Endodermal cell (in vitro differentiated cells): Measurements from ENCODE around the gene ARHGAP44. TPM values are rescaled to one million over a fixed set of nuclear protein-coding genes. Genes with fewer than 3 reads are reported as not detected.
A peak's percentile ranks its signal among the peaks of the same experiment; 100 is the strongest.

Source experiments
- DNase-seq: peaks from one replicate; pipeline ENCODE4 v3.0.0-alpha.2; 2017
- H3K27ac ChIP-seq: 2 replicates; pipeline ENCODE4 v1.5.1; 2013; ENCODE audit warnings: mild to moderate bottlenecking, low read depth, low read length, moderate library complexity
- H3K27me3 ChIP-seq: 2 replicates; pipeline ENCODE4 v1.6.1; 2013; ENCODE audit warnings: mild to moderate bottlenecking, low read length, moderate library complexity; ENCODE audit not compliant: insufficient read depth, control insufficient read depth, poor library complexity, severe bottlenecking
- H3K36me3 ChIP-seq: 2 replicates; pipeline ENCODE4 v1.7.0; 2013; ENCODE audit warnings: mild to moderate bottlenecking, low read length, moderate library complexity; ENCODE audit not compliant: control insufficient read depth, insufficient read depth
- H3K4me1 ChIP-seq: one replicate; pipeline ENCODE4 v1.7.0; 2013; ENCODE audit warnings: low read length; ENCODE audit not compliant: control insufficient read depth, insufficient read depth
- H3K4me3 ChIP-seq: 2 replicates; pipeline ENCODE4 v1.5.1; 2013; ENCODE audit warnings: mild to moderate bottlenecking, low read length, moderate library complexity
- H3K9ac ChIP-seq: 2 replicates; pipeline ENCODE4 v1.6.1; 2013; ENCODE audit warnings: mild to moderate bottlenecking, low read length, moderate library complexity; ENCODE audit not compliant: poor library complexity, severe bottlenecking; ENCODE audit errors: extremely low read depth
- H3K9me3 ChIP-seq: 2 replicates; pipeline ENCODE4 v1.6.1; 2013; ENCODE audit warnings: mild to moderate bottlenecking, low read length, moderate library complexity; ENCODE audit not compliant: control insufficient read depth
- H3K27ac Mint-ChIP-seq: 2 replicates; pipeline ENCODE4 v1.8.0; 2020; ENCODE audit warnings: mixed read lengths
- H3K27me3 Mint-ChIP-seq: 2 replicates; pipeline ENCODE4 v1.8.0; 2021; ENCODE audit warnings: mild to moderate bottlenecking, mixed read lengths; ENCODE audit not compliant: insufficient read depth
- H3K36me3 Mint-ChIP-seq: 2 replicates; pipeline ENCODE4 v1.8.0; 2020; ENCODE audit warnings: low read depth, mixed read lengths
- H3K4me1 Mint-ChIP-seq: 2 replicates; pipeline ENCODE4 v1.8.0; 2020; ENCODE audit warnings: mixed read lengths
- H3K4me3 Mint-ChIP-seq: 2 replicates; pipeline ENCODE4 v1.8.0; 2020; ENCODE audit warnings: mild to moderate bottlenecking, moderate library complexity, mixed read lengths
- H3K9me3 Mint-ChIP-seq: 2 replicates; pipeline ENCODE4 v1.8.0; 2020; ENCODE audit warnings: mild to moderate bottlenecking, mixed read lengths
- CTCF ChIP-seq: fragments of 200-600 bp; sonication (generic); conservative IDR thresholded peaks from 2 replicates; pipeline ENCODE4 v1.5.0; 2021; ENCODE audit warnings: antibody characterized with exemption, mild to moderate bottlenecking
- WGBS, 2 experiments: methylation state at CpG; one replicate each; pipeline versions ENCODE4 v1.1.5 to v1.1.7; 2013; ENCODE audit warnings: missing lambda C conversion rate in 2 of 2, mixed read lengths in 1 of 2; ENCODE audit not compliant: insufficient coverage in 1 of 2, insufficient read length in 1 of 2; 5-methylcytosine and 5-hydroxymethylcytosine counted together
- total RNA-seq, 2 donors: library from RNA; stranded (reverse); fragmentation: NEBNext Ultra II Directional in 1 of 2; extraction: Animal tissue kit (Norgen Biotek cat#: 25700) in 1 of 2; gene quantifications; 2 replicates in 1 of 2; 3 replicates in 1 of 2; pipeline ENCODE4 v1.2.1, GENCODE V29; 2021

Gene ARHGAP44
- total RNA-seq, 2 donors from 2014 or later = 14.2 to 21.9 TPM

- Histone ChIP-seq H3K27me3 (no peaks in the 10 kb centered on the region), H3K9ac (no peak overlapping the region), H3K27ac (no peak overlapping the region), H3K4me1 (no peaks in the 10 kb centered on the region), H3K4me3 (no peak overlapping the region), H3K9me3 (no peaks in the 10 kb centered on the region), H3K36me3 (peaks cover 91% of the 10 kb centered on the region)
- no peaks in the 10 kb centered on the region for H3K9me3 Mint-ChIP-seq
- no peak for TF ChIP-seq CTCF
- 95% methylated on average over 10 of the region's 10 CpGs for WGBS, 2 experiments
- H3K27me3 Mint-ChIP-seq = no peaks in the 10 kb centered on the region
- no peaks in the 10 kb centered on the region for H3K4me1 Mint-ChIP-seq
- no peak for DNase-seq
- H3K4me3 Mint-ChIP-seq = no peak overlapping the region
- no peak overlapping the region for H3K27ac Mint-ChIP-seq
- peaks cover 72% of the 10 kb centered on the region for H3K36me3 Mint-ChIP-seq
Measured at GRCh38 chr17:12996357-12996756, 207.1 kb downstream of the ARHGAP44 start.

- Histone ChIP-seq H3K36me3 (peaks cover 91% of the 10 kb centered on the region), H3K9me3 (no peaks in the 10 kb centered on the region), H3K4me1 (no peaks in the 10 kb centered on the region), H3K27me3 (no peaks in the 10 kb centered on the region), H3K9ac (no peak overlapping the region), H3K27ac (no peak overlapping the region), H3K4me3 (no peak overlapping the region)
- Mint-ChIP-seq H3K36me3 (peaks cover 66% of the 10 kb centered on the region), H3K9me3 (no peaks in the 10 kb centered on the region), H3K27ac (no peak overlapping the region), H3K4me1 (no peaks in the 10 kb centered on the region), H3K27me3 (no peaks in the 10 kb centered on the region), H3K4me3 (no peak overlapping the region)
- 94 to 96% methylated on average over 5 of the region's 5 CpGs for WGBS, 2 experiments
- TF ChIP-seq CTCF = no peak
- no peak for DNase-seq
Measured at GRCh38 chr17:12996941-12997340, 207.6 kb downstream of the ARHGAP44 start.

GRCh38 chr17:12998461-12998860 is 209.2 kb downstream of the ARHGAP44 start:
- no peak for TF ChIP-seq CTCF

More at GRCh38 chr17:12998461-12998860, 209.2 kb downstream of the ARHGAP44 start:
- Histone ChIP-seq H3K9ac (no peak overlapping the region), H3K36me3 (peaks cover 91% of the 10 kb centered on the region), H3K27me3 (no peaks in the 10 kb centered on the region), H3K9me3 (no peaks in the 10 kb centered on the region), H3K4me1 (no peaks in the 10 kb centered on the region), H3K27ac (peak overlapping the region; percentile 70), H3K4me3 (no peak overlapping the region)
- H3K36me3 Mint-ChIP-seq = peaks cover 56% of the 10 kb centered on the region
- H3K4me1 Mint-ChIP-seq = no peaks in the 10 kb centered on the region
- no peak overlapping the region for H3K27ac Mint-ChIP-seq
- no peaks in the 10 kb centered on the region for H3K9me3 Mint-ChIP-seq
- no peaks in the 10 kb centered on the region for H3K27me3 Mint-ChIP-seq
- DNase-seq = no peak
- no peak overlapping the region for H3K4me3 Mint-ChIP-seq
- 86 to 92% methylated on average over 7 to 8 of the region's 8 CpGs for WGBS, 2 experiments
